Mucosa of stomach (tissue), 1 donor: Measurements from ENCODE around the gene PTPN4.
"Not testable (repeated sequence)": the region's sequence is repeated elsewhere in the genome, so short reads cannot be mapped to it uniquely, and the experiment has no call there.

ENCODE experiments used
- H3K27me3 ChIP-seq: one replicate; pipeline ENCODE4 v1.7.0; 2013; ENCODE audit warnings: mild to moderate bottlenecking, low read length; ENCODE audit not compliant: control insufficient read depth, insufficient read depth
- H3K36me3 ChIP-seq: one replicate; pipeline ENCODE4 v1.7.0; 2013; ENCODE audit warnings: low read length; ENCODE audit not compliant: control insufficient read depth, insufficient read depth
- H3K4me1 ChIP-seq: one replicate; pipeline ENCODE4 v1.7.0; 2013; ENCODE audit warnings: mild to moderate bottlenecking, low read length; ENCODE audit not compliant: control insufficient read depth, insufficient read depth
- H3K4me3 ChIP-seq: one replicate; pipeline ENCODE4 v1.7.0; 2013; ENCODE audit warnings: low read length
- H3K9ac ChIP-seq: one replicate; pipeline ENCODE4 v1.7.0; 2013; ENCODE audit warnings: mild to moderate bottlenecking, low read length, moderate library complexity
- H3K9me3 ChIP-seq: one replicate; pipeline ENCODE4 v1.7.0; 2013; ENCODE audit warnings: mild to moderate bottlenecking, low read length, moderate library complexity; ENCODE audit not compliant: control insufficient read depth
- donor health status: Pancreatic carcinoma.

Gene PTPN4

GRCh38 chr2:119941981-119942513, 182.3 kb downstream of the PTPN4 start:
- H3K4me3 ChIP-seq, result no peak overlapping the region
- no peaks in the 10 kb centered on the region for H3K36me3 ChIP-seq
- H3K27me3 ChIP-seq, result no peaks in the 10 kb centered on the region
- H3K9me3 ChIP-seq, result no peaks in the 10 kb centered on the region
- H3K9ac ChIP-seq, result no peak overlapping the region
- H3K4me1 ChIP-seq, result no peaks in the 10 kb centered on the region

- H3K27me3 ChIP-seq, result no peaks in the 10 kb centered on the region
- H3K9ac ChIP-seq, result no peak overlapping the region
Observed at GRCh38 chr2:119943058-119943457, 183.3 kb downstream of the PTPN4 start.

GRCh38 chr2:119947535-119947934, 187.8 kb downstream of the PTPN4 start:
- Histone ChIP-seq H3K36me3 (no peaks in the 10 kb centered on the region), H3K9ac (no peak overlapping the region), H3K4me3 (no peak overlapping the region), H3K27me3 (no peaks in the 10 kb centered on the region), H3K9me3 (no peaks in the 10 kb centered on the region), H3K4me1 (no peaks in the 10 kb centered on the region)

More at GRCh38 chr2:119943058-119943457, 183.3 kb downstream of the PTPN4 start:
- Histone ChIP-seq H3K36me3 (no peaks in the 10 kb centered on the region), H3K4me3 (no peak overlapping the region), H3K9me3 (no peaks in the 10 kb centered on the region), H3K4me1 (no peaks in the 10 kb centered on the region)

GRCh38 chr2:119950966-119951365, 191.2 kb downstream of the PTPN4 start:
- H3K27me3 ChIP-seq, result no peaks in the 10 kb centered on the region
- H3K9me3 ChIP-seq, result no peaks in the 10 kb centered on the region
- H3K4me3 ChIP-seq, result no peak overlapping the region
- H3K9ac ChIP-seq, result no peak overlapping the region
- no peaks in the 10 kb centered on the region for H3K36me3 ChIP-seq
- no peaks in the 10 kb centered on the region for H3K4me1 ChIP-seq

- Histone ChIP-seq H3K9me3 (no peaks in the 10 kb centered on the region), H3K4me1 (no peaks in the 10 kb centered on the region), H3K9ac (no peak overlapping the region), H3K27me3 (no peaks in the 10 kb centered on the region), H3K36me3 (no peaks in the 10 kb centered on the region), H3K4me3 (no peak overlapping the region)
Observed at GRCh38 chr2:119958670-119959268, 199.0 kb downstream of the PTPN4 start.

- no peaks in the 10 kb centered on the region for H3K9me3 ChIP-seq
- H3K4me3 ChIP-seq, result no peak overlapping the region
- no peak overlapping the region for H3K9ac ChIP-seq
- no peaks in the 10 kb centered on the region for H3K27me3 ChIP-seq
- no peaks in the 10 kb centered on the region for H3K4me1 ChIP-seq
- H3K36me3 ChIP-seq, result no peaks in the 10 kb centered on the region
Observed at GRCh38 chr2:119960821-119961220, 201.1 kb downstream of the PTPN4 start.

- Histone ChIP-seq H3K4me1 (no peaks in the 10 kb centered on the region), H3K9ac (no peak overlapping the region), H3K27me3 (no peaks in the 10 kb centered on the region), H3K36me3 (no peaks in the 10 kb centered on the region), H3K4me3 (no peak overlapping the region), H3K9me3 (no peaks in the 10 kb centered on the region)
Observed at GRCh38 chr2:119981896-119982295, 222.2 kb downstream of the PTPN4 start.

GRCh38 chr2:119982506-119982905, 222.8 kb downstream of the PTPN4 start:
- Histone ChIP-seq H3K4me1 (no peaks in the 10 kb centered on the region), H3K27me3 (no peaks in the 10 kb centered on the region), H3K9ac (no peak overlapping the region), H3K9me3 (no peaks in the 10 kb centered on the region), H3K4me3 (no peak overlapping the region), H3K36me3 (no peaks in the 10 kb centered on the region)

GRCh38 chr2:119983108-119983507, 223.4 kb downstream of the PTPN4 start:
- Histone ChIP-seq H3K9me3 (no peaks in the 10 kb centered on the region), H3K4me3 (no peak overlapping the region), H3K9ac (no peak overlapping the region), H3K27me3 (no peaks in the 10 kb centered on the region), H3K36me3 (no peaks in the 10 kb centered on the region), H3K4me1 (no peaks in the 10 kb centered on the region)

- H3K4me1 ChIP-seq, result no peaks in the 10 kb centered on the region
- H3K36me3 ChIP-seq, result no peaks in the 10 kb centered on the region
- H3K4me3 ChIP-seq, result no peak overlapping the region
- H3K27me3 ChIP-seq, result no peaks in the 10 kb centered on the region
- no peak overlapping the region for H3K9ac ChIP-seq
- no peaks in the 10 kb centered on the region for H3K9me3 ChIP-seq
Observed at GRCh38 chr2:119996148-119996547, 236.4 kb downstream of the PTPN4 start.

GRCh38 chr2:119996896-119997891, 237.5 kb downstream of the PTPN4 start:
- not testable (repeated sequence) for H3K9me3 ChIP-seq

GRCh38 chr2:120001471-120001870, 241.7 kb downstream of the PTPN4 start:
- Histone ChIP-seq H3K4me1 (no peaks in the 10 kb centered on the region), H3K36me3 (no peaks in the 10 kb centered on the region), H3K9me3 (no peaks in the 10 kb centered on the region), H3K4me3 (no peak overlapping the region), H3K27me3 (no peaks in the 10 kb centered on the region), H3K9ac (no peak overlapping the region)

More at GRCh38 chr2:119996896-119997891, 237.5 kb downstream of the PTPN4 start:
- not testable (repeated sequence) for H3K4me3 ChIP-seq, H3K9ac ChIP-seq, H3K27me3 ChIP-seq, H3K36me3 ChIP-seq, H3K4me1 ChIP-seq
